A204.1 (cell line): Measurements from ENCODE around the gene MOB2.

Source experiments
- FAIRE-seq: peaks from 2 replicates; lab custom pipeline; 2012; peaks lifted over from hg19 to GRCh38; lab: Jason Lieb, UNC

MOB2 gene

GRCh38 chr11:1455763-1456060 is 30.9 kb downstream of the MOB2 start:
- no peak for FAIRE-seq

DNA sequence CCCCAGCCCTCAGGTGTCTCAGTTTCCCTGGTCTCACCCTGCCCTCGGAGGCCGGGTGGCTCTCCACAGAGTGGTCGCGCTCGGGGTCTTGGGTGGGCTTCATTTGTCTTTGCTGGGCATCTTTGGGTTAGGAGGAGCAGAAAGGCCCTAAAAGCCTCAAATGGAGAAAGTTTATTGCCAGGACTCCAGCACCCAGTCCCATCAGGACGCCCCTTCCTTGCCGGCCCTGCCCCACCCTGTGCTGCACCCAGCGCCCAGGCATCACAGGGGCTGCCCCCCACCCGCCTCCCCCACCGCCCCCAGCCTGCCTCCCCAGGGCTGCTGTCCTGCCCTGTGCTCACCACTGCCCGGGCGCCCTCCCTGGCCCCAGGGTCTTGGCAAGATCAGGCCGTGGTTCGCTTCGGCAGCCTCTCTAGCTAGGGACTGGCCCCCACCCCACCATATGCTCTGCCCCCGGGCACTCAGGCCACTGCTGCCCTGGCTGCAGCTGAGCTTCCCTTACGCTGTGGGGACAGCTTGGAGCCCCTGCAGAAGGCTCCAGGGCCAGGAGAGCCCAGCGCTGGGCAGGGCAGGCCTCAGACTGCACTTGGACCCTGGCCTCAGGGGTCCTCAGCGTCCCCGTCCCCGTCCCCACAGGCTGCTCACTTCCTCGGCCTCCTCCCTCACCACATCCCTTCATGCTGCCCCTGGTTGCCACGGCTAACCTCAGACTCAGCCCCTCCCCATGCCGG is 31.4 kb downstream of the MOB2 start:
- FAIRE-seq = no peak

DNA sequence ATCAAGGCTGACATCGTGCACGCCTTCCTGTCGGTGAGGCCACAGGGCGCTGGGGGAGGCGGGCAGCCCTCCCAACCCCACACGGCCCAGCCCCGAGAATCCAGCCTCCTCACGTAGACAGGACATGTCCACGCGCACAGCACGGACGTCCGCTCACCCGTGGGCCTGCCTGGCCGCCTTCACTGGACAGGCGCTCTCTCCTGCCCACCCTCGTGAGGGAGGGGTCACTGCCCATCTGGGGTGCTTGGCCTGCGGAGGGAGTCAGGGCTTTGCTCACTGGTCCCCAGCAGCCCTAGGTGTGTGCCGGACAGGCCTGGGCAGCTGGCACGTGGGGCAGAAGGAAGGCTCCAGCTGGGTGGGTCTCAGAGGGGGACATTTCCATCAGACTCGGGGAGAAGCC is 32.0 kb downstream of the MOB2 start:
- no peak for FAIRE-seq

DNA sequence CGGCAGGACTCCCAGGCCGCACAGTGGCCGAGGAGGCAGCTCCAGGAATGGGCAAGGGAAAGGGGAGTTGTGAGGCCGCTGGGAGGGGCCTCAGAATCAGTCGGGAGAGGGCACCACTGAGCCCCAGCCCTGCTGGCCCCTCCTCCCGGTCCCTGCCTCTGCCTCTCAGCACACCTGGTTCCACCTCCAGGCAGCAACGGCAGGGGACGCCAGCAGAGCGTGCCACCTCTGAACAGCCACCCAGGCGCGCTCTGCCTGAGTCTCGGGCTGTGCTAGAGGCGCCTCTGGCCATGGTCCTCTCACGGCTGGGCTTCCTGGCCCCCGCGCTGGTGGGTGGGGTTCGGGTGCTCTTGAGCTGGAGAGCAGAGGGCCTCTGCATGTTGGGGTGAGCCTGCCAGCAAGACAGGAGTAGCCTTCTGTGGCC is 33.0 kb downstream of the MOB2 start:
- FAIRE-seq = no peak

GRCh38 chr11:1452744-1453143 is 33.8 kb downstream of the MOB2 start:
- no peak for FAIRE-seq

- no peak for FAIRE-seq
Observed at GRCh38 chr11:1451781-1452470, 34.7 kb downstream of the MOB2 start.

DNA sequence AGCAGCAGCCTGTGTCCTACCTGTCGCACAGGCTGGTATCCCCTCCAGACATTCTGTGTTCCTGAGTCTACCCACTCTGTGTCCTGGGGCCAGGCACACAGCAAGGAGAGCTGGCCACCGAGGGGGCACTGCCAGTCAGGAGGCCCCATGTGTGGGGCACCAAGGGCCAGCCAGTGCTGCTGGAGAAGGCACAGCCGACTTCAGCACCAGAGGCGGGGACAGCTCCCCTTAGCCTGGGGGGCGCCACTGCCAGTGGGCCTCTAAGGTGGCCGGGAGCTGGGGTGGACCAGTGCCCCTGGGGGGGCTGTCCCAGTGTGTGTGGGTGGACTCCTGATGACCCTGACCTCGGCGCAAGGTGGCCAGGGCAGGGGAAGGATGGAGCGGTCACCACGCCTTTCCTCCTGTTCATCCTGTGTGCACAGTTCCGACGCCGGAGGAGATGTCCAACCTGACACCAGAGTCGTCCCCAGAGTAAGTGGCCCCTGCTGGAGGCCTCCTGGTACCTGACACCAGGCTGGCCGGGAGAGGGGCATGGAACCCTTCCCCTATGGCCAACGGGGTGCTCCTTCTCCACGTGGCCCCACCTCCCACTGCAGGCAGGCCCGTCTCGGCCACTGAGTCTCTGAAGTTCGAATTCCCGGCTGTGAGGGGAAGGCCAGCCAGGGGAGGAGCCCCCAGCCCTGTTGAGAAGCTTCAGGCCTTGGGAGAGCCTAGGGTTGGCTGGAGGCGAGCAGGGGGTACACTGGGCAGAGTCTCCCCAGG is 35.4 kb downstream of the MOB2 start:
- FAIRE-seq = no peak

- FAIRE-seq = no peak
Observed at GRCh38 chr11:1450344-1450875, 36.2 kb downstream of the MOB2 start.

DNA sequence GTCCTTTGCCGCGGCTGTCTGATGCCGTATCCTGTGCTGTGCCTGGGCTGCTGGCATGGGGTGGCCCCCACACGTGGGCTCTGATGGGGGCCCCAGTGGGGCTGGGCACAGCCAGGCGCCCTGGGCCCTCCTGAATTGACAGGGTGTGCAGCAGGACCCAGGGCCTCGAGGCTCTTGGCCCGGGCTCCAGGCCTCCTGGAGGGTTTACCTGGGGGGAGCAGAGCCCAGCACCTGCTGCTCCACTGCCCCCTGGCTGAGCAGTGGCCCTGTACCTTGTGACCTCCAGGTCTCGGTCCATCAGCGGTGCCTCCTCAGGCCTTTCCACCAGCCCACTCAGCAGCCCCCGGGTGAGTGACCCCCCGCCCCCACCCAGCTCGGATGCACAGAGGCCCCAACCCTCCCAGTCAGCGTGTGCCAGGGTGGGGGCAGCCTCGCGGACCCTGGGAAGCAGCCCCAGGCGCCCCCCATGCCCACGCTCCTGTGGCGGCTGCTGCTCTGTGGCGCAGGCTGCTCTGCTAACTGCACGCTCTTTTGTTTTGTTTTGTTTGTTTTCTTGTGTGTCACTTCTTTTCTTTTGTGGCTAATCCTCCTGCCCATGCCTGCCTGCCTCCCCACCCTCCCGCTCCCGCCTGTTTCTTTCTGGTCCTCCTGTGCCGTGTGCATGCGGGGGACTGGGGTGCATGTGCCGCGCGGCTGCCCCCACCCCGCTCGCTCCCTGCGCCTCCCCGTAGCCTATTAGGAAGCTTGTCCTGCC is 36.9 kb downstream of the MOB2 start:
- FAIRE-seq = no peak

- no peak for FAIRE-seq
Observed at GRCh38 chr11:1448882-1449281, 37.7 kb downstream of the MOB2 start.

DNA sequence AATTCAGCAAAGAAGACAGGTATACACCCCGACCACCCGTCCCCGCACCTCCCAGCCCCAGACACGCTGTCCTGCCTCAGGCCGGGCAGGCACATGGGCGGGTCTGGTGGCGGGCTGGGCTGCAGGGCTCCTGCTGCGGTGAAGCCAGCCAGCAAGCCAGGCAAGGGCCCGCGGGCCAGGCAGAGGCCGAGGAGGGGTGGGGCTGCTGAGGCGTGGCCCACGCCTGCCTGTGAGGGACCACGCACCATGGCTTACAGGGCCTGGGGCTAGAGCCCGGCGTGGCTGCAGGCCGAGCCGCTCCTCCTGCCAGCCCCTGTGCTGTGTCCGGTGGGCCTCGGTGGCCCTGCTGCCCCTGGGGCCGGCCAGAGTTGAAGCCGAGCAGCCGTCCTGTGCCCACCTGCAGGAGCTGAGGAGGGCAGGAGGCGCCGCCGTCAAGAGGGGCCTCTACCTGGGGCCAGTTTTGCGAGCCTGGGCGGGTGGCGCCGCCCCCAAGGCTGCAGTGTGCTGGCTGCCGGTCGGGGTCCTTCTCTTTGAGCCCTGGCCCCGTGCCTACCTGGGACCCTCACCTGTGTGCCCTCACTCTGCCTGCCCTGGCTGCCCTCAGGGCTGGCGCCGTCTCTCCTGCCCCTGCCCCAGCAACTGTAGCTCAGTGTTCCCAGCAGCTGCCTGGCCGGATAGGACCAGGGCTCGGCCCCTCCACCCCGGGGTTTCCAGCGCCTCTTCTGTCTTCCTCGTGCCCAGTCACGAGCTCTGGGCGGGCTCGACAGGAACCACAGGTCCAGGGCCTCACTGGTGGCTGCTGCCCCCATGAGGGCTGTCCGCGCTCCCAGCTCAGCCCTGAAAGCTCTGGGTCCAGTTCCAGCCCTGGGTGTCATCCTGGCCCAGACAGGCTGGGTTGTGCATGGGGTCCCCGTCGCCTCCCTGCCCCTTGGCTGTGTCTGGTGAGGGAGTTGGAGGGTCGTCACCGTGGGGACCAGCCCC is 38.4 kb downstream of the MOB2 start:
- no peak for FAIRE-seq

DNA sequence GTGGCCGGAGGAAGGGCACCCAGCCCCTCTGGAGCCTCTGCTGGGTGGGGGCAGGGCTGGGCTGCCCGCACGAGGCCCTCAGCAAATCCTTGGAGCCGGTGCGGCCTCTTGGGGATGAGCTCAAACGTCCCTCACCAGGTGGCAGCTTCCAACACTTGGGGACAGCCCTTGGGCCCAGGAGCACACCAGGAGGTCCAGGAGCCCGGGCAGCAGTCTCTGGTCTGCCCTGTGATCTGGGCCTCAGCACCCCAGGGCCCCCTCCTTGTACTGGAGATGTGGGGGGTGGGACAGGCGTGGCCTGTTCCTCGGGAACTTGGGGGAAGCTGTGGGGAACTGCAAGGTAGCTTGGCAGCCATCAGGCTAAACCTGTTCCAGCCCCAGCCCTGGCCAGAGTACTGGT is 40.0 kb downstream of the MOB2 start:
- no peak for FAIRE-seq

- no peak for FAIRE-seq
Observed at GRCh38 chr11:1445741-1446445, 40.7 kb downstream of the MOB2 start.

DNA sequence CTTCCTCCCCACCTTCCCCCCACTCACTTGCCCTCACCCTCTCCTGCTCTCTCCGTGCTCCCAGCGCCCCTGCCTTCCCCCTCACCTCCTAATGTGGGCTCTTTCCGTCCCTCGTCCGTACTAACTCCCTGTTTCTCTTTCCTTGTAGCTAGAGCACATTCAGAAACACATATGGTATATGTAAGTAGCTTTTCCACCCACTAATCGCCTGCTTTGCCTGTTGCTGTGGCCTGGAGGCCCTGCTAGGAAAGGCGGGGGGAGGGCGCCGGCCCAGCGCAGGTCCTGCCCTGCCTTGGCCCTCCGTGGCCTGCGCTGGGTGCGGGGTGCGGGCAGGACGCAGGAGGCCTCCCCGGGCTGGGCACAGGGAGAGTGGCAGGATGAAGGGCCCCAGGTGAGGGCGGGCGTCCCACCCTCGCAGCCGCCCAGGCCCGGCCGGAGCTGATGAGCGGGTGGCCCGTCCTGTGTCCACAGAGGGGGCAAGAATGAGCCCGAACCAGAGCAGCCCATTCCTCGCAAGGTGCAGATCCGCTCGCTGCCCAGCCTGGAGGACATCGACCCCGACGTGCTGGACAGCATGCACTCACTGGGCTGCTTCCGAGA is 41.7 kb downstream of the MOB2 start:
- FAIRE-seq = no peak

GRCh38 chr11:1444321-1444720 is 42.3 kb downstream of the MOB2 start:
- no peak for FAIRE-seq

DNA sequence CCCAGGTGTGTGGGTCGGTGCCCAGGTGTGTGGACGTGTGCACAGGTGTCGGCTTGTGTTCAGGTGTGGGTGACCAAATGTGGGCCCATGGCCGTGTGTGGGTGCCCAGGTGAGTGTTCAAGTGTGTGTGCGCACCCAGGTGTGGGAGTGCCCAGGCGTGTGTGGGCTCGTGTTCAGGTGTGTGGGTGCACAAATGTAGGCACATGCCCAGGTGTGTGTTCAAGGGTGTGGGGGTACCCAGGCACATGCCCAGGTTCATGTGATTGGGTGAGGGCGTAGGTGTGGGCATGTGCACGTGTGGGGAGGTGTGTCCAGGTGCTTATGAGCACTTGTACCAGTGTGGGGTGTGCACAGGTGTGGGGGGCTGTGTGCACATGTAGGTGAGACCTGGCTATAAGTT is 42.8 kb downstream of the MOB2 start:
- FAIRE-seq = no peak

DNA sequence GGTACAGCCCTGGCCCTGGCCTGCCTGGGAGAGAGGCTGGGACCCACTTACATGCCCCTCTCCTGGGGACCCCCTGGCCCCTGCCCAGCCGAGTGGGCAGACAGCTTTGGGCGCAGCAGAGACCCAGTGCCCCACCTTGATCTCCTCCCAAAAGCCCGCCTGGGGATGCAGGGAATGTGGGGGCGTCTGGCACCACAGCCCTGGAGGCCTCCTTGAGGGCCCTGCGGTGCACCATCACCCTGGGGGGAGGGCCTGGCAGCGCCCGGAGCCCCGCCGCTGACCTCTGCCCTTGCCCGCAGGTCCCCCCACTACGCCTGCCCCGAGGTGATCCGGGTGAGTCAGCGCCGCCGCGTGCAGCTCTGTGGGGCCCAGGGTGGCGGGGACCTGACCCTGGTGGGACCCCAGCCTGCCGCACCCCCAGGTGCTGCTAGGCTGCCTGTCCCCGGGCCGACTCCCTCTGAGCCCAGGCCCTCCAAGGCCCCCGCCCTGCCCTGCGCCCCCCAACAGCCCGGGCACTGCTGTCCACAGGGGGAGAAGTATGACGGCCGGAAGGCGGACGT is 43.7 kb downstream of the MOB2 start:
- FAIRE-seq = no peak

- no peak for FAIRE-seq
Observed at GRCh38 chr11:1442163-1442562, 44.4 kb downstream of the MOB2 start.

DNA sequence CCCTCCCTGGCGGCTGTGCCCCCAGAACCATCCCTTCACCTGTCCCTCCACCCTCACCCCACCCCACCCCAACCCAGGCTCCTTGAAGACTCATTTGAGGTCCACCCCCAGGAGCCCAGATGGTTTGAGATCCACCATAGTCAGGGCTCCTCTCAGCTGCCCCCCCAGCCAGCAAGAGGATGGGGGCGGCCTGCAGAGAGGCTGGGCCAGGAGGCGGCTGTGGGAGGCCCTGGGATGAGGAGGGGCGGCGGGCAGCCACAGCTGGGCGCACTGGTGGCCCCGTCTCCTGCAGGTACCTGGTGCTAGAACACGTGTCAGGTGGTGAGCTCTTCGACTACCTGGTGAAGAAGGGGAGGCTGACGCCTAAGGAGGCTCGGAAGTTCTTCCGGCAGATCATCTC is 46.1 kb downstream of the MOB2 start:
- FAIRE-seq = no peak

GRCh38 chr11:1440066-1440465 is 46.5 kb downstream of the MOB2 start:
- FAIRE-seq = no peak
